IMR-90 (cell line): ENCODE data around the gene TCTA. TPM values are rescaled to one million over a fixed set of nuclear protein-coding genes. Genes with fewer than 3 reads are reported as not detected.

Experiments
- ATAC-seq: fragments of 200-7000 bp; cut with Tn5 transposase; 2 replicates; pipeline ENCODE4 v1.9.1; 2020; ENCODE audit warnings: low read depth, mild to moderate bottlenecking, moderate library complexity
- BruUV-seq: library from RNA; stranded (reverse); fragments of 400-500 nt; replicated peaks from 2 replicates; lab custom pipeline; 2021; lab: Mats Ljungman, UMichigan
- CTCF ChIA-PET: fragments of 300-600 bp; formaldehyde crosslinking; extraction: SDS; loops from one replicate; lab custom pipeline; 2021; ENCODE audit warnings: antibody characterized with exemption; lab: Yijun Ruan, JAX
- POLR2A ChIA-PET: fragments of 300-600 bp; sonication (Branson Sonifier 250); formaldehyde crosslinking; loops from one replicate; lab custom pipeline; 2022; ENCODE audit warnings: antibody characterized with exemption; ENCODE audit not compliant: unreplicated experiment; lab: Charles Lee
- DNase-seq: peaks from one replicate; pipeline ENCODE4 v3.0.0; 2013
- H2AFZ ChIP-seq: replicated peaks from 2 replicates; pipeline ENCODE3; 2013; ENCODE audit warnings: low read length, mild to moderate bottlenecking; ENCODE audit not compliant: poor library complexity
- H2AK5ac ChIP-seq: 2 replicates; pipeline ENCODE4 v1.6.1; 2013; ENCODE audit warnings: low read depth, low read length, inconsistent platforms
- H2AK9ac ChIP-seq: replicated peaks from 2 replicates; pipeline ENCODE3; 2013; ENCODE audit warnings: mild to moderate bottlenecking, low read depth, low read length, moderate library complexity; ENCODE audit not compliant: poor library complexity
- H2BK120ac ChIP-seq: 2 replicates; pipeline ENCODE4 v1.6.1; 2013; ENCODE audit warnings: low read depth, low read length, inconsistent platforms
- H2BK15ac ChIP-seq: 3 replicates; pipeline ENCODE4 v1.6.1; 2013; ENCODE audit warnings: low read depth, low read length, inconsistent platforms
- H2BK20ac ChIP-seq: 2 replicates; pipeline ENCODE4 v1.6.1; 2013; ENCODE audit warnings: low read depth, mild to moderate bottlenecking, inconsistent platforms, low read length, moderate library complexity
- H2BK5ac ChIP-seq: 2 replicates; pipeline ENCODE4 v1.6.1; 2013; ENCODE audit warnings: mild to moderate bottlenecking, low read depth, low read length, inconsistent platforms; ENCODE audit not compliant: poor library complexity, severe bottlenecking
- H3K14ac ChIP-seq: replicated peaks from 2 replicates; pipeline ENCODE4 v1.6.1; 2013; ENCODE audit warnings: low read depth, low read length, inconsistent platforms
- H3K18ac ChIP-seq: 2 replicates; pipeline ENCODE4 v1.6.1; 2013; ENCODE audit warnings: low read depth, low read length, control low read depth
- H3K23ac ChIP-seq: 2 replicates; pipeline ENCODE4 v1.6.1; 2013; ENCODE audit warnings: low read depth, low read length, inconsistent platforms
- H3K27ac ChIP-seq: 2 replicates; pipeline ENCODE4 v1.5.1; 2013; ENCODE audit warnings: mild to moderate bottlenecking, control low read depth, low read length; ENCODE audit not compliant: insufficient read depth
- H3K27me3 ChIP-seq: 2 replicates; pipeline ENCODE4 v1.6.1; 2013; ENCODE audit warnings: low read length; ENCODE audit not compliant: control insufficient read depth, insufficient read depth
- H3K36me3 ChIP-seq: 2 replicates; pipeline ENCODE4 v1.6.1; 2013; ENCODE audit warnings: low read length, mixed read lengths; ENCODE audit not compliant: control insufficient read depth, insufficient read depth
- H3K4ac ChIP-seq: 2 replicates; pipeline ENCODE4 v1.6.1; 2013; ENCODE audit warnings: low read depth, low read length, inconsistent platforms
- H3K4me1 ChIP-seq: 2 replicates; pipeline ENCODE4 v1.6.1; 2013; ENCODE audit warnings: low read length, mixed read lengths; ENCODE audit not compliant: control insufficient read depth, insufficient read depth
- H3K4me2 ChIP-seq: 2 replicates; pipeline ENCODE4 v1.6.1; 2013; ENCODE audit warnings: low read depth, mild to moderate bottlenecking, control low read depth, low read length, moderate library complexity
- H3K4me3 ChIP-seq: 2 replicates; pipeline ENCODE4 v1.5.1; 2013; ENCODE audit warnings: low read depth, mild to moderate bottlenecking, control low read depth, low read length, moderate library complexity; ENCODE audit not compliant: insufficient read depth
- H3K56ac ChIP-seq: 2 replicates; pipeline ENCODE4 v1.6.1; 2013; ENCODE audit warnings: low read length, inconsistent platforms; ENCODE audit not compliant: insufficient read depth; ENCODE audit errors: extremely low read depth
- H3K79me1 ChIP-seq, 2 experiments: 2 replicates each; pipeline ENCODE4 v1.6.1; 2013; ENCODE audit warnings: low read length in 2 of 2, inconsistent platforms in 1 of 2, low read depth in 1 of 2
- H3K9ac ChIP-seq: 2 replicates; pipeline ENCODE4 v1.6.1; 2013; ENCODE audit warnings: low read depth, low read length, control low read depth
- H3K9me1 ChIP-seq: 2 replicates; pipeline ENCODE4 v1.6.1; 2013; ENCODE audit warnings: low read length, inconsistent platforms; ENCODE audit not compliant: insufficient read depth
- H3K9me3 ChIP-seq: 2 replicates; pipeline ENCODE4 v1.6.1; 2013; ENCODE audit warnings: low read length; ENCODE audit not compliant: control insufficient read depth, insufficient read depth
- H4K20me1 ChIP-seq: 2 replicates; pipeline ENCODE4 v1.6.1; 2013; ENCODE audit warnings: low read length, inconsistent platforms; ENCODE audit not compliant: insufficient read depth
- H4K5ac ChIP-seq: 2 replicates; pipeline ENCODE4 v1.6.1; 2013; ENCODE audit warnings: mild to moderate bottlenecking, low read depth, low read length, control low read depth
- H4K8ac ChIP-seq, 2 experiments: 2 replicates each; pipeline ENCODE4 v1.6.1; 2013; ENCODE audit warnings: low read depth in 2 of 2, low read length in 2 of 2, control low read depth in 1 of 2, inconsistent platforms in 1 of 2
- H4K91ac ChIP-seq: 2 replicates; pipeline ENCODE4 v1.6.1; 2013; ENCODE audit warnings: low read depth, low read length, inconsistent platforms; ENCODE audit not compliant: insufficient read depth
- CHD1 ChIP-seq: IDR thresholded peaks from 2 replicates; pipeline ENCODE4 v1.6.1; 2012; ENCODE audit warnings: low read depth, low read length, improper control_type of control experiment
- MXI1 ChIP-seq: IDR thresholded peaks from 2 replicates; pipeline ENCODE4 v1.6.1; 2012; ENCODE audit warnings: low read depth, mild to moderate bottlenecking, low read length, moderate library complexity, borderline replicate concordance
- POLR2A ChIP-seq: IDR thresholded peaks from 2 replicates; pipeline ENCODE4 v1.6.1; 2012; ENCODE audit warnings: mild to moderate bottlenecking, low read depth, low read length
- SMC3 ChIP-seq: fragments of 150-350 bp; IDR thresholded peaks from 2 replicates; pipeline ENCODE4 v1.6.1; 2016; ENCODE audit warnings: low read depth, mild to moderate bottlenecking, antibody characterized with exemption, low read length, moderate library complexity
- WGBS, 2 experiments: methylation state at CpG; one replicate each; pipeline versions ENCODE4 v1.1.5 to v1.1.7; 2013; ENCODE audit warnings: missing lambda C conversion rate in 2 of 2; ENCODE audit not compliant: insufficient read length in 1 of 2; ENCODE audit errors: extremely low coverage in 2 of 2; 5-methylcytosine and 5-hydroxymethylcytosine counted together
- dilution Hi-C: fragments of 300-500 bp; cut with HindIII; formaldehyde crosslinking; loops from one replicate; pipeline ENCODE4 v1.14.3; 2018; ENCODE audit warnings: low sequenced_read_pairs; ENCODE audit not compliant: unreplicated experiment
- in situ Hi-C: fragments of 300-500 bp; cut with MboI; formaldehyde crosslinking; loops from 3 replicates; pipeline ENCODE4 v1.14.3; 2019; ENCODE audit warnings: low sequenced_read_pairs, inconsistent platforms, mixed read lengths
- intact Hi-C: fragments of 100-400 bp; cut with micrococcal nuclease; formaldehyde crosslinking; loops from 2 replicates; pipeline ENCODE4 v1.10.0; 2022
- polyA plus RNA-seq, 3 experiments: library from polyadenylated mRNA; depleted of rRNA; stranded (reverse); fragments of >200 nt; gene quantifications; 2 replicates each; pipeline ENCODE4 v1.2.3, GENCODE V29; 2012; ENCODE audit warnings: low replicate concordance in 1 of 3
- total RNA-seq: library from RNA; depleted of rRNA; stranded (reverse); fragments of >200 nt; gene quantifications from 2 replicates; pipeline ENCODE4 v1.2.3, GENCODE V29; 2012

TCTA gene
- total and polyA plus RNA-seq, 2 of the 4 experiments (the other 2 are of a cell fraction), result 15.1 to 46.6 TPM

GRCh38 chr3:49410846-49411534 lies 1.2 kb upstream of the TCTA start:
- no peak for ATAC-seq
- Histone ChIP-seq H3K27ac (peak overlapping the region; percentile 96), H3K4me2 (peak overlapping the region; percentile 98), H3K9me3 (no peaks in the 10 kb centered on the region), H3K27me3 (no peaks in the 10 kb centered on the region), H3K9me1 (peaks cover 21% of the 10 kb centered on the region), H2BK20ac (no peak overlapping the region), H3K56ac (peak overlapping the region; percentile 77), H4K8ac (peak overlapping the region in 1 of 2 experiments; percentile 51; a peak in 3 of 4 replicates), H3K4me1 (peaks cover 9% of the 10 kb centered on the region), H3K4me3 (peak overlapping the region; percentile 78), H4K5ac (no peak overlapping the region), H2AFZ (peak overlapping the region; percentile 92), H3K9ac (peak overlapping the region; percentile 97), H4K91ac (0 out of 2 replicates have a peak overlapping the region, but pooled peaks have one; percentile 23), H2BK120ac (no peak overlapping the region), H2AK9ac (peak overlapping the region; percentile 98), H3K14ac (peak overlapping the region; percentile 86), H3K18ac (no peak overlapping the region), H2BK15ac (no peak overlapping the region), H2AK5ac (peak overlapping the region; percentile 44), H3K36me3 (peaks cover 12% of the 10 kb centered on the region), H4K20me1 (peaks cover 52% of the 10 kb centered on the region), H3K23ac (peak overlapping the region; percentile 77), H2BK5ac (peak overlapping the region; percentile 97), H3K4ac (peak overlapping the region; percentile 97), H3K79me1 (peaks cover 12 to 41% of the 10 kb centered on the region in 2 experiments; a peak in 3 of 4 replicates)
- dilution Hi-C loops, result no loop called here
- no TSS peak for BruUV-seq
- TF ChIP-seq CHD1 (0 out of 2 replicates have a peak, but pooled peaks have one; percentile 19), SMC3 (no peak), MXI1 (peak; percentile 45; the same call in 1 of the 2 replicates), POLR2A (no peak)
- ChIA-PET CTCF (interaction anchor here (0.6 kb wide), 1 partner anchor 12 kb away, joined by 3 read pairs; no protein-coding TSS in a partner anchor), POLR2A (interaction anchor here (0.7 to 1.1 kb wide), 2 partner anchors 10 to 60 kb away, joined by 3 to 6 read pairs; no protein-coding TSS in a partner anchor)
- intact Hi-C loops, result loop anchor here (2.0 to 5.0 kb wide), 3 partner anchors 48 to 261 kb away; partner anchors contain the start of genes APEH and USP4
- no peak for DNase-seq
- in situ Hi-C loops, result loop anchor here (5.0 kb wide), 1 partner anchor 59 kb away; no protein-coding TSS in a partner anchor
- WGBS, 2 experiments, result 0% methylated on average over 1 of the region's 33 CpGs; no CpG with 5 or more reads in 1 of the 2 experiments
